T-cell (primary cell): Measurements from ENCODE around the gene MYBL2. TPM values are rescaled to one million over a fixed set of nuclear protein-coding genes. Genes with fewer than 3 reads are reported as not detected.

Experiments
- ATAC-seq, 4 experiments: fragments of 200-7000 bp in 3 of 4; fragments of 150-1000 bp in 1 of 4; cut with Tn5 transposase; replicated peaks in 1 of 4; 1 replicate in 3 of 4; 2 replicates in 1 of 4; pipeline ENCODE4 v1.10.0; 2021; ENCODE audit warnings: moderate library complexity in 3 of 4, mild to moderate bottlenecking in 2 of 4, moderate number of reproducible peaks in 1 of 4
- CTCF ChIA-PET, 2 donors: fragments of 300-600 bp; sonication (Branson Sonifier 250); formaldehyde crosslinking; loops; one replicate each; lab custom pipeline; 2022; ENCODE audit warnings: antibody characterized with exemption in 2 of 2; lab: Charles Lee
- POLR2A ChIA-PET, 2 donors: fragments of 300-600 bp; sonication (Branson Sonifier 250); formaldehyde crosslinking; loops; one replicate each; lab custom pipeline; 2022; ENCODE audit warnings: antibody characterized with exemption in 2 of 2; lab: Charles Lee
- DNase-seq, 35 experiments: peaks; one replicate each; pipeline versions ENCODE4 v3.0.0 to v3.0.0-alpha.2; 2013 to 2023
- H3K27ac ChIP-seq: one replicate; pipeline ENCODE4 v1.5.1; 2013; ENCODE audit warnings: low read length
- H3K27me3 ChIP-seq, 2 experiments: replicated peaks in 1 of 2; 1 replicate in 1 of 2; 2 replicates in 1 of 2; pipeline versions ENCODE4 v1.6.1 to v1.7.0; 2013; ENCODE audit warnings: low read length in 1 of 2, mixed read lengths in 1 of 2; ENCODE audit not compliant: control insufficient read depth in 2 of 2, insufficient read depth in 2 of 2; ENCODE audit errors: extremely low read depth in 1 of 2
- H3K36me3 ChIP-seq, 2 donors: 1 replicate in 1 of 2; 2 replicates in 1 of 2; pipeline versions ENCODE4 v1.6.1 to v1.7.0; 2013; ENCODE audit warnings: low read length in 1 of 2; ENCODE audit not compliant: control insufficient read depth in 2 of 2, insufficient read depth in 1 of 2; ENCODE audit errors: extremely low read depth in 1 of 2
- H3K4me1 ChIP-seq, 2 experiments: 1 replicate in 1 of 2; 2 replicates in 1 of 2; pipeline versions ENCODE4 v1.6.1 to v1.7.0; 2013; ENCODE audit warnings: low read length in 2 of 2, mixed read lengths in 1 of 2; ENCODE audit not compliant: insufficient read depth in 2 of 2, control insufficient read depth in 1 of 2; ENCODE audit errors: extremely low read depth in 1 of 2
- H3K4me3 ChIP-seq, 2 donors: 1 replicate in 1 of 2; 2 replicates in 1 of 2; pipeline versions ENCODE4 v1.5.1 to v1.7.0; 2013; ENCODE audit warnings: mild to moderate bottlenecking in 2 of 2, low read length in 1 of 2, moderate library complexity in 1 of 2; ENCODE audit not compliant: control insufficient read depth in 1 of 2; ENCODE audit errors: extremely low read depth in 1 of 2
- H3K9me3 ChIP-seq: 2 replicates; pipeline ENCODE4 v1.7.0; 2013
- H3K27ac Mint-ChIP-seq, 2 donors: one replicate each; pipeline ENCODE4 v1.8.0; 2020 to 2021; ENCODE audit warnings: mild to moderate bottlenecking in 2 of 2, mixed read lengths in 2 of 2
- H3K27me3 Mint-ChIP-seq, 2 donors: one replicate each; pipeline ENCODE4 v1.8.0; 2021 to 2022; ENCODE audit warnings: mixed read lengths in 2 of 2
- H3K36me3 Mint-ChIP-seq: one replicate; pipeline ENCODE4 v1.8.0; 2021; ENCODE audit warnings: mixed read lengths
- H3K4me1 Mint-ChIP-seq, 3 donors: one replicate each; pipeline ENCODE4 v1.8.0; 2020 to 2022; ENCODE audit warnings: mixed read lengths in 3 of 3, mild to moderate bottlenecking in 1 of 3
- H3K4me3 Mint-ChIP-seq, 3 donors: one replicate each; pipeline ENCODE4 v1.8.0; 2020 to 2022; ENCODE audit warnings: mild to moderate bottlenecking in 3 of 3, mixed read lengths in 3 of 3, moderate library complexity in 3 of 3
- H3K9me3 Mint-ChIP-seq, 3 donors: one replicate each; pipeline ENCODE4 v1.8.0; 2020 to 2022; ENCODE audit warnings: mixed read lengths in 3 of 3
- WGBS: methylation state at CpG from one replicate; pipeline ENCODE4 v1.1.5; 2013; ENCODE audit warnings: missing lambda C conversion rate; ENCODE audit not compliant: insufficient coverage; 5-methylcytosine and 5-hydroxymethylcytosine counted together
- total RNA-seq, 35 experiments: library from RNA in 6 of 35; stranded (reverse) in 6 of 35; fragments of 120-200 nt in 1 of 35; gene quantifications; one replicate each; pipeline versions ENCODE4 v1.2.1 to v1.2.4 and lab custom pipeline; 2013 to 2026

MYBL2 gene
- total RNA-seq, 5 donors from 2014 or later (not counting 1 experiment from before 2014, with no cell fraction given): 1.2 to 3.0 (median 1.4) TPM

DNA sequence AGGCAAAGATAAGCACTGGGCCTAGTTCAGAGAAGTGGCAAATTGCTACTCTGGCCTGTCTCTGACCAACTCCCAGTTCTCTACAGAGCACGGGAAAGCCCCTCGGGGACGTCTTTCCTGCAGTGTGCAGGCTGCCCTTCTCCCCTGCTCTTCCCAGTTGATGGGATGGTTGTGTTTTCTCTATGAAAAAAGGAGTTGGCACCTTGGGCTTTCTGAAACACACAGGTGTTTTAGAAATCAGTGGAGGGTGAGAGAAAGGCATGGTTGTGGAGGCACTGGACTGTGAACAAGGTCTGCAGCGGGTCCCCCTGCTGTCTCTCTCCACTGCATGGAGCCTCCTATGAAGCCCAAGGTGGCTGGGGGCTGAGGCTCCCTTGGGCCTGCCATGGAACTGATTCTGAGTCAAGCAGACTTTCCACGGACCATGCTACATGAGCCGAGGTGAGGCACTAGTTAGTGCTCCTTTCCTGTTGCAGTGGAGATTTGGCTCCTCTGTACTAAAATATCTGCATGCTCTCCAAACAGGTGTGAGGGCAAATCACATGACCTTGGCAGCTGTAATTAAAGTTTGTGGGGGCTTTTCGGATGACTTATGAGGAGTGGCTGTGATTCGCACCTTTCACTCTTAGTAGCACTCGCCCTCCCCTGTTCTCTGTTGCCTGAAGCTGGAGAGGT lies 43.6 kb downstream of the MYBL2 start:
- Mint-ChIP-seq H3K4me1 (no peaks in the 10 kb centered on the region), H3K27ac (no peak overlapping the region), H3K4me3 (no peak overlapping the region), H3K9me3 (no peaks in the 10 kb centered on the region), H3K27me3 (no peaks in the 10 kb centered on the region), H3K36me3 (no peaks in the 10 kb centered on the region)
- CTCF ChIA-PET: no interaction called here
- Histone ChIP-seq H3K4me3 (no peak overlapping the region), H3K4me1 (no peaks in the 10 kb centered on the region), H3K9me3 (no peaks in the 10 kb centered on the region), H3K36me3 (no peaks in the 10 kb centered on the region), H3K27ac (no peak overlapping the region), H3K27me3 (no peaks in the 10 kb centered on the region)
- ATAC-seq (no peak), DNase-seq (no peak)
- POLR2A ChIA-PET: no interaction called here
- WGBS: 94% methylated on average over 3 of the region's 9 CpGs

GRCh38 chr20:43711098-43711654 lies 44.3 kb downstream of the MYBL2 start:
- WGBS: 95% methylated on average over 7 of the region's 15 CpGs
- no peaks in the 10 kb centered on the region for H3K27me3 Mint-ChIP-seq
- POLR2A ChIA-PET: no interaction called here
- no peak overlapping the region for H3K4me3 ChIP-seq
- no peaks in the 10 kb centered on the region for H3K9me3 ChIP-seq
- no peak overlapping the region for H3K27ac Mint-ChIP-seq
- H3K36me3 Mint-ChIP-seq: no peaks in the 10 kb centered on the region
- CTCF ChIA-PET: no interaction called here
- no peak overlapping the region for H3K27ac ChIP-seq
- no peaks in the 10 kb centered on the region for H3K4me1 Mint-ChIP-seq
- ATAC-seq: peak in 1 of 4 experiments; percentile 26
- H3K4me3 Mint-ChIP-seq: no peak overlapping the region
- H3K36me3 ChIP-seq: no peaks in the 10 kb centered on the region
- H3K9me3 Mint-ChIP-seq: no peaks in the 10 kb centered on the region
- H3K27me3 ChIP-seq: no peaks in the 10 kb centered on the region
- DNase-seq: peak in 1 of 35 experiments; percentile 11
- no peaks in the 10 kb centered on the region for H3K4me1 ChIP-seq

- CTCF ChIA-PET: no interaction called here
Measured at GRCh38 chr20:43715044-43715443, 48.1 kb downstream of the MYBL2 start.

DNA sequence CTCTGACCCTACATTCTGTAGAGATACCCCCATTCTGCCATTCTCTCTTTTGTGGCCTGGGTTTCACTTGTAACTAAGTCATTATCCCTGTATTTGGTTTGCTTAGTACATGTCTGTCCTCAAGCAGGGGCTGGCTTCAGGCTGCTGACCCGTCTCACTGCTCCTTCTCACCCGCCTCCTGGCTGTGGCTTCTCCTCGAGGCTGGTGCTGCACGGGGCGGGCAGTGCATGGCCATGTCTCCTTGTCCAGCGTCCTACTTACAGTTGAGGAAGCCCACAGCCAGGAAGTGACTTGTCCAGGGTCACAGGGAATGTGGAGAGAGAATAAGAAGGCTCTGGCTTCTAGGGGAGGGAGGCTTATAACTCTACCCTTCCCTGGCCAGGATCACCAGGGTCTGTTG lies 48.6 kb downstream of the MYBL2 start:
- no peak overlapping the region for H3K4me3 Mint-ChIP-seq
- no peak for DNase-seq
- ChIA-PET CTCF (no interaction called here), POLR2A (interaction anchor here in 1 of 2 donors (1.0 kb wide), 1 partner anchor 13 kb away, joined by 3 read pairs; no protein-coding TSS in a partner anchor)
- H3K27me3 Mint-ChIP-seq: no peaks in the 10 kb centered on the region
- no peaks in the 10 kb centered on the region for H3K9me3 ChIP-seq
- H3K27ac ChIP-seq: no peak overlapping the region
- no peaks in the 10 kb centered on the region for H3K36me3 ChIP-seq
- no peak overlapping the region for H3K27ac Mint-ChIP-seq
- H3K4me1 ChIP-seq: peaks cover 3 to 17% of the 10 kb centered on the region in 2 experiments
- no peak for ATAC-seq
- no peaks in the 10 kb centered on the region for H3K36me3 Mint-ChIP-seq
- no peak overlapping the region for H3K4me3 ChIP-seq
- WGBS: 88% methylated on average over 6 of the region's 6 CpGs
- H3K9me3 Mint-ChIP-seq: no peaks in the 10 kb centered on the region
- H3K27me3 ChIP-seq: no peaks in the 10 kb centered on the region
- H3K4me1 Mint-ChIP-seq: peaks cover 20 to 24% (median 20%) of the 10 kb centered on the region in 3 donors

More at GRCh38 chr20:43715044-43715443, 48.1 kb downstream of the MYBL2 start:
- WGBS: 96% methylated on average over 6 of the region's 9 CpGs
- Mint-ChIP-seq H3K4me3 (no peak overlapping the region), H3K27ac (no peak overlapping the region), H3K27me3 (no peaks in the 10 kb centered on the region), H3K36me3 (no peaks in the 10 kb centered on the region), H3K4me1 (peaks cover 16 to 20% (median 16%) of the 10 kb centered on the region in 3 donors), H3K9me3 (no peaks in the 10 kb centered on the region)
- no peak for ATAC-seq
- Histone ChIP-seq H3K9me3 (no peaks in the 10 kb centered on the region), H3K4me3 (no peak overlapping the region), H3K27ac (no peak overlapping the region), H3K36me3 (no peaks in the 10 kb centered on the region), H3K4me1 (peaks cover 3 to 17% of the 10 kb centered on the region in 2 experiments), H3K27me3 (no peaks in the 10 kb centered on the region)
- no peak for DNase-seq
- POLR2A ChIA-PET: interaction anchor here in 1 of 2 donors (1.0 kb wide), 1 partner anchor 13 kb away, joined by 3 read pairs; no protein-coding TSS in a partner anchor

DNA sequence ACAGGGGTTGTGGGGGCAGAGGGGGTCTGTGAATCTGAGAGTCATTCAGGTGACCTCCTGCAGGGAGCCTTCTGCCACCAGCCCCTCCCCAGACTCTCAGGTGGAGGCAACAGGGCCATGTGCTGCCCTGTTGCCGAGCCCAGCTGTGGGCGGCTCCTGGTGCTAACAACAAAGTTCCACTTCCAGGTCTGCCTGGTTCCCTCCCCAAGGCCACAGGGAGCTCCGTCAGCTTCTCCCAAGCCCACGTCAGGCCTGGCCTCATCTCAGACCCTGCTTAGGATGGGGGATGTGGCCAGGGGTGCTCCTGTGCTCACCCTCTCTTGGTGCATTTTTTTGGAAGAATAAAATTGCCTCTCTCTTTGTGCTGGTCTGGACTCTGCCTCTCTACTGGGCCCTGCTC lies 49.2 kb downstream of the MYBL2 start:
- Histone ChIP-seq H3K36me3 (no peaks in the 10 kb centered on the region), H3K9me3 (no peaks in the 10 kb centered on the region), H3K27ac (no peak overlapping the region), H3K27me3 (no peaks in the 10 kb centered on the region), H3K4me1 (peaks cover 7 to 21% of the 10 kb centered on the region in 2 experiments), H3K4me3 (no peak overlapping the region)
- Mint-ChIP-seq H3K27ac (no peak overlapping the region), H3K27me3 (no peaks in the 10 kb centered on the region), H3K9me3 (no peaks in the 10 kb centered on the region), H3K4me1 (peaks cover 26 to 30% (median 26%) of the 10 kb centered on the region in 3 donors), H3K4me3 (no peak overlapping the region), H3K36me3 (no peaks in the 10 kb centered on the region)
- DNase-seq (no peak), ATAC-seq (no peak)
- no CpG with 5 or more reads among the region's 4 CpGs for WGBS
- CTCF ChIA-PET: no interaction called here
- POLR2A ChIA-PET: no interaction called here

GRCh38 chr20:43716757-43717615 lies 50.1 kb downstream of the MYBL2 start:
- Histone ChIP-seq H3K4me3 (no peak overlapping the region), H3K36me3 (no peaks in the 10 kb centered on the region), H3K27me3 (no peaks in the 10 kb centered on the region), H3K4me1 (peaks cover 14 to 30% of the 10 kb centered on the region in 2 experiments), H3K27ac (no peak overlapping the region), H3K9me3 (no peaks in the 10 kb centered on the region)
- 96% methylated on average over 9 of the region's 12 CpGs for WGBS
- no peak overlapping the region for H3K27ac Mint-ChIP-seq
- ChIA-PET CTCF (no interaction called here), POLR2A (no interaction called here)
- peaks cover 31 to 33% (median 31%) of the 10 kb centered on the region in 3 donors for H3K4me1 Mint-ChIP-seq
- no peaks in the 10 kb centered on the region for H3K9me3 Mint-ChIP-seq
- H3K27me3 Mint-ChIP-seq: no peaks in the 10 kb centered on the region
- DNase-seq (no peak), ATAC-seq (no peak)
- H3K36me3 Mint-ChIP-seq: no peaks in the 10 kb centered on the region
- no peak overlapping the region for H3K4me3 Mint-ChIP-seq
